GM10266 (cell line): ENCODE results near the gene SPTLC2.
"Not testable (repeated sequence)": the region's sequence is repeated elsewhere in the genome, so short reads cannot be mapped to it uniquely, and the experiment has no call there.

ENCODE experiments used
- DNase-seq: peaks from one replicate; pipeline ENCODE4 v3.0.0; 2012; ENCODE audit errors: extremely low spot score
- CTCF ChIP-seq: IDR thresholded peaks from 2 replicates; pipeline ENCODE4 v1.5.1; 2012; ENCODE audit warnings: mild to moderate bottlenecking, low read depth; ENCODE audit not compliant: control insufficient read depth, insufficient read depth; ENCODE audit errors: missing control alignments

Gene SPTLC2

GRCh38 chr14:77616454-77617229 is at the start of gene SPTLC2:
SPTLC2 (minus strand) TSS chr14:77616637; CDS start chr14:77616579, 58 bp downstream.
- peak; percentile 98 for DNase-seq
- peak; percentile 35 for TF ChIP-seq CTCF

GRCh38 chr14:77663293-77663692 is 46.9 kb upstream of the SPTLC2 start:
- no peak for TF ChIP-seq CTCF
- no peak for DNase-seq

GRCh38 chr14:77661562-77661961 is 45.1 kb upstream of the SPTLC2 start:
- not testable (repeated sequence) for DNase-seq

- DNase-seq: no peak
- TF ChIP-seq CTCF: no peak
Observed at GRCh38 chr14:77660754-77661153, 44.3 kb upstream of the SPTLC2 start.

- no peak for DNase-seq
- TF ChIP-seq CTCF: no peak
Observed at GRCh38 chr14:77659831-77660230, 43.4 kb upstream of the SPTLC2 start.

- TF ChIP-seq CTCF: no peak
- no peak for DNase-seq
Observed at GRCh38 chr14:77657280-77657679, 40.8 kb upstream of the SPTLC2 start.

GRCh38 chr14:77654001-77654441 is 37.6 kb upstream of the SPTLC2 start:
- no peak for DNase-seq
- TF ChIP-seq CTCF: no peak
